ENCODE results near the gene NAA80. TPM values are rescaled to one million over a fixed set of nuclear protein-coding genes. Genes with fewer than 3 reads are reported as not detected.

NAA80 gene
- total and polyA plus RNA-seq, 2 of the 13 experiments (the other 11 are each of a cell fraction or from before 2014, with no cell fraction given): 3.4 to 8.7 TPM

DNA sequence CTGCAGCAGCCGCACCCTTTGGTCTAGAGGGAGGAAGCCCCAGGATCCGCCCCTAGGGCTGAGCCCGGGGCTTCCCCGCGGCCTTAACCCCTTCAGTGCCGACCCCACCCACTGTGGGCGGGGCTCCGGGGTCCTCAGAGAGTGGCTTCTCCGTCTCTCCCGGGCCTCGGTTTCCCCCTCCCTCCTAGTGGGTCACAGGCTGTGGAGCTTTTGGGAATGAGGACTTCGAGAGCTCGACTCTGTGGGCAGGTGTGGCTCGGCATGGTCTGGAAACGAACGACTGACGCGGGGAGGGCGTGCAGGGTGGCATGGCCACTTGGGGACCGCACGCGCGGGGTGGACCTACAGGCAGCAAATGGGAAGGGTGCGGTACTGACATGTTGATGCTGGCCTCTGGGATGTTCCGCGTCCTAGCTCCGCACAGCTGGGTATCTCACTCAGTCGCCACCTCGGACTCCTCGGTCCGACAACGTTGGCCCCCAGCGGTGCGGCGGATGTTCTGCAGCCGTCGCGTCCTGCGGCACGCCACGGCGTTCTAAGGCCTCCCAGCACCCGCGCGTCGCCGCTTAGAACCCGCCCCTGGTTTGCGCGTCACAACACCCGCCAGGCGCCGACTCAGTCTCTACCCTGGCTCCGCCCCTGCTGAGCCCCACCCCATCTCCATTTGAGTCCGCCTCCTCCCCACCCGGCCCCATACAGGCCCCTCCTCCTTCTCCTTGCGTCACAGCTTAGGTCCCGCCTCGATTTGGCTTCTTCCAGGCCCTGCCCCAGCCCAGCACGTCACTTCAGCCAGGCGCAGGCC, at the start of gene NAA80, which contains the start of gene HYAL3 (continued):
- no peak for TF ChIP-seq KLF11 (CRISPR knock-in tag; IDR thresholded peaks at IDR 0.05)
- TF ChIP-seq ZNF709 (CRISPR knock-in tag; IDR thresholded peaks at IDR 0.05): peak; percentile 41; the same call in 1 of the 2 replicates
- TF ChIP-seq IKZF1 (IDR thresholded peaks at IDR 0.05): no peak
- TF ChIP-seq CBFB (CRISPR knock-in tag; IDR thresholded peaks at IDR 0.05): peak; percentile 78
- TF ChIP-seq STAT5B (CRISPR knock-in tag; IDR thresholded peaks at IDR 0.05): no peak
- TF ChIP-seq ZNF256 (CRISPR knock-in tag; conservative IDR thresholded peaks at IDR 0.05): no peak
- TF ChIP-seq NFKB2 (CRISPR knock-in tag; IDR thresholded peaks at IDR 0.05; ENCODE audit: borderline replicate concordance): peak; percentile 84; the same call in 1 of the 2 replicates
- TF ChIP-seq ZNF773 (CRISPR knock-in tag; IDR thresholded peaks at IDR 0.05; ENCODE audit: borderline replicate concordance): peak; percentile 70; the same call in 1 of the 2 replicates
- 0 out of 2 replicates have a peak, but pooled peaks have one; percentile 36 for TF ChIP-seq ZNF724P (CRISPR knock-in tag; IDR thresholded peaks at IDR 0.05; ENCODE audit: borderline replicate concordance)
- TF ChIP-seq ZNF274 (CRISPR knock-in tag; IDR thresholded peaks at IDR 0.05): peak; percentile 59; the same call in 1 of the 2 replicates
- 0 out of 2 replicates have a peak, but pooled peaks have one; percentile 15 for TF ChIP-seq ZNF160 (CRISPR knock-in tag; IDR thresholded peaks at IDR 0.05)
- TF ChIP-seq ATRX (CRISPR knock-in tag; IDR thresholded peaks at IDR 0.05; ENCODE audit: borderline replicate concordance): no peak
- TF ChIP-seq REPIN1 (CRISPR knock-in tag; IDR thresholded peaks at IDR 0.05; ENCODE audit: borderline replicate concordance, low read depth): peak; percentile 49
- TF ChIP-seq, protein P1, sequence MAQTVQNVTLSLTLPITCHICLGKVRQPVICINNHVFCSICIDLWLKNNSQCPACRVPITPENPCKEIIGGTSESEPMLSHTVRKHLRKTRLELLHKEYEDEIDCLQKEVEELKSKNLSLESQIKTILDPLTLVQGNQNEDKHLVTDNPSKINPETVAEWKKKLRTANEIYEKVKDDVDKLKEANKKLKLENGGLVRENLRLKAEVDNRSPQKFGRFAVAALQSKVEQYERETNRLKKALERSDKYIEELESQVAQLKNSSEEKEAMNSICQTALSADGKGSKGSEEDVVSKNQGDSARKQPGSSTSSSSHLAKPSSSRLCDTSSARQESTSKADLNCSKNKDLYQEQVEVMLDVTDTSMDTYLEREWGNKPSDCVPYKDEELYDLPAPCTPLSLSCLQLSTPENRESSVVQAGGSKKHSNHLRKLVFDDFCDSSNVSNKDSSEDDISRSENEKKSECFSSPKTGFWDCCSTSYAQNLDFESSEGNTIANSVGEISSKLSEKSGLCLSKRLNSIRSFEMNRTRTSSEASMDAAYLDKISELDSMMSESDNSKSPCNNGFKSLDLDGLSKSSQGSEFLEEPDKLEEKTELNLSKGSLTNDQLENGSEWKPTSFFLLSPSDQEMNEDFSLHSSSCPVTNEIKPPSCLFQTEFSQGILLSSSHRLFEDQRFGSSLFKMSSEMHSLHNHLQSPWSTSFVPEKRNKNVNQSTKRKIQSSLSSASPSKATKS (CRISPR knock-in tag; IDR thresholded peaks at IDR 0.05): no peak
- TF ChIP-seq MED13 (CRISPR knock-in tag; IDR thresholded peaks at IDR 0.05): peak; percentile 3; the same call in 1 of the 2 replicates
- TF ChIP-seq RBAK (CRISPR knock-in tag; IDR thresholded peaks at IDR 0.05): no peak
- TF ChIP-seq, protein P2, sequence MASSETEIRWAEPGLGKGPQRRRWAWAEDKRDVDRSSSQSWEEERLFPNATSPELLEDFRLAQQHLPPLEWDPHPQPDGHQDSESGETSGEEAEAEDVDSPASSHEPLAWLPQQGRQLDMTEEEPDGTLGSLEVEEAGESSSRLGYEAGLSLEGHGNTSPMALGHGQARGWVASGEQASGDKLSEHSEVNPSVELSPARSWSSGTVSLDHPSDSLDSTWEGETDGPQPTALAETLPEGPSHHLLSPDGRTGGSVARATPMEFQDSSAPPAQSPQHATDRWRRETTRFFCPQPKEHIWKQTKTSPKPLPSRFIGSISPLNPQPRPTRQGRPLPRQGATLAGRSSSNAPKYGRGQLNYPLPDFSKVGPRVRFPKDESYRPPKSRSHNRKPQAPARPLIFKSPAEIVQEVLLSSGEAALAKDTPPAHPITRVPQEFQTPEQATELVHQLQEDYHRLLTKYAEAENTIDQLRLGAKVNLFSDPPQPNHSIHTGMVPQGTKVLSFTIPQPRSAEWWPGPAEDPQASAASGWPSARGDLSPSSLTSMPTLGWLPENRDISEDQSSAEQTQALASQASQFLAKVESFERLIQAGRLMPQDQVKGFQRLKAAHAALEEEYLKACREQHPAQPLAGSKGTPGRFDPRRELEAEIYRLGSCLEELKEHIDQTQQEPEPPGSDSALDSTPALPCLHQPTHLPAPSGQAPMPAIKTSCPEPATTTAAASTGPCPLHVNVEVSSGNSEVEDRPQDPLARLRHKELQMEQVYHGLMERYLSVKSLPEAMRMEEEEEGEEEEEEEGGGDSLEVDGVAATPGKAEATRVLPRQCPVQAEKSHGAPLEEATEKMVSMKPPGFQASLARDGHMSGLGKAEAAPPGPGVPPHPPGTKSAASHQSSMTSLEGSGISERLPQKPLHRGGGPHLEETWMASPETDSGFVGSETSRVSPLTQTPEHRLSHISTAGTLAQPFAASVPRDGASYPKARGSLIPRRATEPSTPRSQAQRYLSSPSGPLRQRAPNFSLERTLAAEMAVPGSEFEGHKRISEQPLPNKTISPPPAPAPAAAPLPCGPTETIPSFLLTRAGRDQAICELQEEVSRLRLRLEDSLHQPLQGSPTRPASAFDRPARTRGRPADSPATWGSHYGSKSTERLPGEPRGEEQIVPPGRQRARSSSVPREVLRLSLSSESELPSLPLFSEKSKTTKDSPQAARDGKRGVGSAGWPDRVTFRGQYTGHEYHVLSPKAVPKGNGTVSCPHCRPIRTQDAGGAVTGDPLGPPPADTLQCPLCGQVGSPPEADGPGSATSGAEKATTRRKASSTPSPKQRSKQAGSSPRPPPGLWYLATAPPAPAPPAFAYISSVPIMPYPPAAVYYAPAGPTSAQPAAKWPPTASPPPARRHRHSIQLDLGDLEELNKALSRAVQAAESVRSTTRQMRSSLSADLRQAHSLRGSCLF (CRISPR knock-in tag; IDR thresholded peaks at IDR 0.05; ENCODE audit: borderline replicate concordance): no peak
- TF ChIP-seq STAG1 (CRISPR knock-in tag; IDR thresholded peaks at IDR 0.05): no peak; the same call in 1 of the 2 replicates
- TF ChIP-seq, protein P3, sequence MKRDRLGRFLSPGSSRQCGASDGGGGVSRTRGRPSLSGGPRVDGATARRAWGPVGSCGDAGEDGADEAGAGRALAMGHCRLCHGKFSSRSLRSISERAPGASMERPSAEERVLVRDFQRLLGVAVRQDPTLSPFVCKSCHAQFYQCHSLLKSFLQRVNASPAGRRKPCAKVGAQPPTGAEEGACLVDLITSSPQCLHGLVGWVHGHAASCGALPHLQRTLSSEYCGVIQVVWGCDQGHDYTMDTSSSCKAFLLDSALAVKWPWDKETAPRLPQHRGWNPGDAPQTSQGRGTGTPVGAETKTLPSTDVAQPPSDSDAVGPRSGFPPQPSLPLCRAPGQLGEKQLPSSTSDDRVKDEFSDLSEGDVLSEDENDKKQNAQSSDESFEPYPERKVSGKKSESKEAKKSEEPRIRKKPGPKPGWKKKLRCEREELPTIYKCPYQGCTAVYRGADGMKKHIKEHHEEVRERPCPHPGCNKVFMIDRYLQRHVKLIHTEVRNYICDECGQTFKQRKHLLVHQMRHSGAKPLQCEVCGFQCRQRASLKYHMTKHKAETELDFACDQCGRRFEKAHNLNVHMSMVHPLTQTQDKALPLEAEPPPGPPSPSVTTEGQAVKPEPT (CRISPR knock-in tag; IDR thresholded peaks at IDR 0.05; ENCODE audit: low read depth): no peak
